HepG2 (cell line): ENCODE data around the gene SARNP. TPM values are rescaled to one million over a fixed set of nuclear protein-coding genes. Genes with fewer than 3 reads are reported as not detected.

Experiments
- CC2D1A ChIP-seq: sonication (generic); formaldehyde crosslinking; IDR thresholded peaks from 2 replicates; pipeline ENCODE4 v1.8.1; 2023; ENCODE audit warnings: mild to moderate bottlenecking, missing genetic modification reagents
- NFYC ChIP-seq: IDR thresholded peaks from 2 replicates; pipeline ENCODE4 v1.6.1; 2016; ENCODE audit warnings: missing genetic modification reagents, missing compliant biosample characterization
- ZNF556 ChIP-seq: sonication (generic); formaldehyde crosslinking; IDR thresholded peaks from 2 replicates; pipeline ENCODE4 v1.4.0; 2020; ENCODE audit warnings: mild to moderate bottlenecking, missing genetic modification reagents, borderline replicate concordance
- ZNF713 ChIP-seq: sonication (generic); formaldehyde crosslinking; IDR thresholded peaks from 2 replicates; pipeline ENCODE4 v1.4.0; 2020; ENCODE audit warnings: mild to moderate bottlenecking, missing genetic modification reagents
- ZNF746 ChIP-seq: sonication (generic); formaldehyde crosslinking; IDR thresholded peaks from 2 replicates; pipeline ENCODE4 v1.8.0; 2022; ENCODE audit warnings: mild to moderate bottlenecking, missing genetic modification reagents
- polyA plus RNA-seq, 8 experiments: library from polyadenylated mRNA; depleted of rRNA in 3 of 8; stranded (reverse) in 7 of 8; unstranded in 1 of 8; fragments of >200 nt; fragmentation: Illumina TruSeq in 4 of 8; extraction: Trizol in 4 of 8; gene quantifications; 2 replicates each; pipeline versions ENCODE4 v1.2.1 to v1.2.3, GENCODE V29; 2011 to 2016; ENCODE audit warnings: low read depth in 4 of 8, missing spikeins in 1 of 8, mixed read lengths in 1 of 8; ENCODE audit not compliant: insufficient read depth in 1 of 8
- total RNA-seq, 5 experiments: library from RNA; depleted of rRNA; stranded (reverse); fragments of >200 nt; fragmentation: Illumina TruSeq; extraction: Trizol; gene quantifications; 2 replicates each; pipeline ENCODE4 v1.2.3, GENCODE V29; 2016; ENCODE audit warnings: low read depth in 1 of 5
- TF ChIP-seq, protein P1 (sequence below): sonication (generic); formaldehyde crosslinking; IDR thresholded peaks from 2 replicates; pipeline ENCODE4 v1.4.0; 2020; ENCODE audit warnings: missing genetic modification reagents
- TF ChIP-seq, protein P2 (sequence below): sonication (generic); formaldehyde crosslinking; IDR thresholded peaks from 2 replicates; pipeline ENCODE4; 2020; ENCODE audit warnings: missing genetic modification reagents, mild to moderate bottlenecking, borderline replicate concordance
- TF ChIP-seq, protein P3 (sequence below): sonication (generic); formaldehyde crosslinking; IDR thresholded peaks from 2 replicates; pipeline ENCODE4 v1.4.0; 2020; ENCODE audit warnings: missing genetic modification reagents
- TF ChIP-seq, protein P4 (sequence below): sonication (generic); formaldehyde crosslinking; IDR thresholded peaks from 2 replicates; pipeline ENCODE4 v1.4.0; 2020; ENCODE audit warnings: mild to moderate bottlenecking, missing genetic modification reagents

Gene SARNP
- total and polyA plus RNA-seq, 2 of the 13 experiments (the other 11 are each of a cell fraction or from before 2014, with no cell fraction given) = 59.0 to 95.4 TPM

DNA sequence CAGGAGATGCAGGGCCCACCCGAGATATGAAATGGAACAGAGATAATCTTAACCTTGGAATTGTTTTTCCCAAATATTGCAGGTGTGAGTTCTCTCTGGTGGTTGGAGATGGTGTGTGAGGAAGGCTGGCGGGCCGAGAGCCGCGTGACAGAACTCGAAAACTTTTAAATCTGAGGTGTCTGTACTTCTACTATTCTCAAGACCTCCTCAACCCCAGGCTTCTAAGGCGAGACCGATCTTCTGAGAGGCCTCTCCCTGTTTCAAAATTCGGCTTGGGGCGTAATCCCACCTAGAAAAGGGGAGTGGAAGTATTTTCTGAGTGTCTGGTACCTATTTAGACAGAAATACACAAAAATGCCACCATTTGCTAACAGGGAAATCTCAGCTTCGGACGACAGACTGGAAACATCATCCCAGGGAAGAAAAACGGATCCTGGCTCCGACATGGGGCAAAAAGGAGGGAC lies 611 bp downstream of the SARNP start (continued):
- TF ChIP-seq, protein P1, sequence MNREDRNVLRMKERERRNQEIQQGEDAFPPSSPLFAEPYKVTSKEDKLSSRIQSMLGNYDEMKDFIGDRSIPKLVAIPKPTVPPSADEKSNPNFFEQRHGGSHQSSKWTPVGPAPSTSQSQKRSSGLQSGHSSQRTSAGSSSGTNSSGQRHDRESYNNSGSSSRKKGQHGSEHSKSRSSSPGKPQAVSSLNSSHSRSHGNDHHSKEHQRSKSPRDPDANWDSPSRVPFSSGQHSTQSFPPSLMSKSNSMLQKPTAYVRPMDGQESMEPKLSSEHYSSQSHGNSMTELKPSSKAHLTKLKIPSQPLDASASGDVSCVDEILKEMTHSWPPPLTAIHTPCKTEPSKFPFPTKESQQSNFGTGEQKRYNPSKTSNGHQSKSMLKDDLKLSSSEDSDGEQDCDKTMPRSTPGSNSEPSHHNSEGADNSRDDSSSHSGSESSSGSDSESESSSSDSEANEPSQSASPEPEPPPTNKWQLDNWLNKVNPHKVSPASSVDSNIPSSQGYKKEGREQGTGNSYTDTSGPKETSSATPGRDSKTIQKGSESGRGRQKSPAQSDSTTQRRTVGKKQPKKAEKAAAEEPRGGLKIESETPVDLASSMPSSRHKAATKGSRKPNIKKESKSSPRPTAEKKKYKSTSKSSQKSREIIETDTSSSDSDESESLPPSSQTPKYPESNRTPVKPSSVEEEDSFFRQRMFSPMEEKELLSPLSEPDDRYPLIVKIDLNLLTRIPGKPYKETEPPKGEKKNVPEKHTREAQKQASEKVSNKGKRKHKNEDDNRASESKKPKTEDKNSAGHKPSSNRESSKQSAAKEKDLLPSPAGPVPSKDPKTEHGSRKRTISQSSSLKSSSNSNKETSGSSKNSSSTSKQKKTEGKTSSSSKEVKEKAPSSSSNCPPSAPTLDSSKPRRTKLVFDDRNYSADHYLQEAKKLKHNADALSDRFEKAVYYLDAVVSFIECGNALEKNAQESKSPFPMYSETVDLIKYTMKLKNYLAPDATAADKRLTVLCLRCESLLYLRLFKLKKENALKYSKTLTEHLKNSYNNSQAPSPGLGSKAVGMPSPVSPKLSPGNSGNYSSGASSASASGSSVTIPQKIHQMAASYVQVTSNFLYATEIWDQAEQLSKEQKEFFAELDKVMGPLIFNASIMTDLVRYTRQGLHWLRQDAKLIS = no peak
- peak; percentile 16; the same call in 1 of the 2 replicates for TF ChIP-seq ZNF556 (CRISPR knock-in tag)
- TF ChIP-seq, protein P2, sequence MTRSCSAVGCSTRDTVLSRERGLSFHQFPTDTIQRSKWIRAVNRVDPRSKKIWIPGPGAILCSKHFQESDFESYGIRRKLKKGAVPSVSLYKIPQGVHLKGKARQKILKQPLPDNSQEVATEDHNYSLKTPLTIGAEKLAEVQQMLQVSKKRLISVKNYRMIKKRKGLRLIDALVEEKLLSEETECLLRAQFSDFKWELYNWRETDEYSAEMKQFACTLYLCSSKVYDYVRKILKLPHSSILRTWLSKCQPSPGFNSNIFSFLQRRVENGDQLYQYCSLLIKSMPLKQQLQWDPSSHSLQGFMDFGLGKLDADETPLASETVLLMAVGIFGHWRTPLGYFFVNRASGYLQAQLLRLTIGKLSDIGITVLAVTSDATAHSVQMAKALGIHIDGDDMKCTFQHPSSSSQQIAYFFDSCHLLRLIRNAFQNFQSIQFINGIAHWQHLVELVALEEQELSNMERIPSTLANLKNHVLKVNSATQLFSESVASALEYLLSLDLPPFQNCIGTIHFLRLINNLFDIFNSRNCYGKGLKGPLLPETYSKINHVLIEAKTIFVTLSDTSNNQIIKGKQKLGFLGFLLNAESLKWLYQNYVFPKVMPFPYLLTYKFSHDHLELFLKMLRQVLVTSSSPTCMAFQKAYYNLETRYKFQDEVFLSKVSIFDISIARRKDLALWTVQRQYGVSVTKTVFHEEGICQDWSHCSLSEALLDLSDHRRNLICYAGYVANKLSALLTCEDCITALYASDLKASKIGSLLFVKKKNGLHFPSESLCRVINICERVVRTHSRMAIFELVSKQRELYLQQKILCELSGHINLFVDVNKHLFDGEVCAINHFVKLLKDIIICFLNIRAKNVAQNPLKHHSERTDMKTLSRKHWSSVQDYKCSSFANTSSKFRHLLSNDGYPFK = no peak
- TF ChIP-seq, protein P3, sequence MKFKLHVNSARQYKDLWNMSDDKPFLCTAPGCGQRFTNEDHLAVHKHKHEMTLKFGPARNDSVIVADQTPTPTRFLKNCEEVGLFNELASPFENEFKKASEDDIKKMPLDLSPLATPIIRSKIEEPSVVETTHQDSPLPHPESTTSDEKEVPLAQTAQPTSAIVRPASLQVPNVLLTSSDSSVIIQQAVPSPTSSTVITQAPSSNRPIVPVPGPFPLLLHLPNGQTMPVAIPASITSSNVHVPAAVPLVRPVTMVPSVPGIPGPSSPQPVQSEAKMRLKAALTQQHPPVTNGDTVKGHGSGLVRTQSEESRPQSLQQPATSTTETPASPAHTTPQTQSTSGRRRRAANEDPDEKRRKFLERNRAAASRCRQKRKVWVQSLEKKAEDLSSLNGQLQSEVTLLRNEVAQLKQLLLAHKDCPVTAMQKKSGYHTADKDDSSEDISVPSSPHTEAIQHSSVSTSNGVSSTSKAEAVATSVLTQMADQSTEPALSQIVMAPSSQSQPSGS = no peak
- TF ChIP-seq, protein P4, sequence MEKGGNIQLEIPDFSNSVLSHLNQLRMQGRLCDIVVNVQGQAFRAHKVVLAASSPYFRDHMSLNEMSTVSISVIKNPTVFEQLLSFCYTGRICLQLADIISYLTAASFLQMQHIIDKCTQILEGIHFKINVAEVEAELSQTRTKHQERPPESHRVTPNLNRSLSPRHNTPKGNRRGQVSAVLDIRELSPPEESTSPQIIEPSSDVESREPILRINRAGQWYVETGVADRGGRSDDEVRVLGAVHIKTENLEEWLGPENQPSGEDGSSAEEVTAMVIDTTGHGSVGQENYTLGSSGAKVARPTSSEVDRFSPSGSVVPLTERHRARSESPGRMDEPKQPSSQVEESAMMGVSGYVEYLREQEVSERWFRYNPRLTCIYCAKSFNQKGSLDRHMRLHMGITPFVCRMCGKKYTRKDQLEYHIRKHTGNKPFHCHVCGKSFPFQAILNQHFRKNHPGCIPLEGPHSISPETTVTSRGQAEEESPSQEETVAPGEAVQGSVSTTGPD (CRISPR knock-in tag) = no peak
- no peak for TF ChIP-seq CC2D1A (CRISPR knock-in tag)
- no peak for TF ChIP-seq NFYC (CRISPR knock-in tag)
- TF ChIP-seq ZNF713 (CRISPR knock-in tag) = no peak
- 0 out of 2 replicates have a peak, but pooled peaks have one; percentile 33 for TF ChIP-seq ZNF746 (CRISPR knock-in tag)
